Mammary epithelial cell (primary cell): Measurements from ENCODE around the gene ANK3.

ENCODE experiments used
- EZH2 ChIP-seq: IDR thresholded peaks from 2 replicates; pipeline ENCODE4 v1.6.1; 2012; ENCODE audit warnings: low read length, inconsistent platforms, borderline replicate concordance
- TF ChIP-seq, protein P1 (sequence below), 2 donors: IDR thresholded peaks in 1 of 2; conservative IDR thresholded peaks in 1 of 2; 2 replicates each; pipeline ENCODE4 v1.5.1; 2011 to 2012; ENCODE audit warnings: inconsistent platforms in 2 of 2, low read length in 2 of 2, mild to moderate bottlenecking in 2 of 2, control low read depth in 1 of 2, low read depth in 1 of 2; ENCODE audit not compliant: insufficient read depth in 1 of 2; ENCODE audit errors: extremely low read depth in 1 of 2

GRCh38 chr10:60346661-60347060 is 43.0 kb downstream of the ANK3 start:
- TF ChIP-seq, protein P1, sequence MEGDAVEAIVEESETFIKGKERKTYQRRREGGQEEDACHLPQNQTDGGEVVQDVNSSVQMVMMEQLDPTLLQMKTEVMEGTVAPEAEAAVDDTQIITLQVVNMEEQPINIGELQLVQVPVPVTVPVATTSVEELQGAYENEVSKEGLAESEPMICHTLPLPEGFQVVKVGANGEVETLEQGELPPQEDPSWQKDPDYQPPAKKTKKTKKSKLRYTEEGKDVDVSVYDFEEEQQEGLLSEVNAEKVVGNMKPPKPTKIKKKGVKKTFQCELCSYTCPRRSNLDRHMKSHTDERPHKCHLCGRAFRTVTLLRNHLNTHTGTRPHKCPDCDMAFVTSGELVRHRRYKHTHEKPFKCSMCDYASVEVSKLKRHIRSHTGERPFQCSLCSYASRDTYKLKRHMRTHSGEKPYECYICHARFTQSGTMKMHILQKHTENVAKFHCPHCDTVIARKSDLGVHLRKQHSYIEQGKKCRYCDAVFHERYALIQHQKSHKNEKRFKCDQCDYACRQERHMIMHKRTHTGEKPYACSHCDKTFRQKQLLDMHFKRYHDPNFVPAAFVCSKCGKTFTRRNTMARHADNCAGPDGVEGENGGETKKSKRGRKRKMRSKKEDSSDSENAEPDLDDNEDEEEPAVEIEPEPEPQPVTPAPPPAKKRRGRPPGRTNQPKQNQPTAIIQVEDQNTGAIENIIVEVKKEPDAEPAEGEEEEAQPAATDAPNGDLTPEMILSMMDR (conservative IDR thresholded peaks at IDR 0.05 in 1 of 2, IDR thresholded peaks at IDR 0.05 in 1 of 2; ENCODE audit: extremely low read depth in 1 of 2, insufficient read depth in 1 of 2, low read depth in 1 of 2, low read length in 2 of 2): no peak
- no peak for TF ChIP-seq EZH2
